Measurements from ENCODE around the gene LRP1B. TPM values are rescaled to one million over a fixed set of nuclear protein-coding genes. Genes with fewer than 3 reads are reported as not detected.

LRP1B gene
- total RNA-seq, 1 donor from 2014 or later: 1.7 TPM

DNA sequence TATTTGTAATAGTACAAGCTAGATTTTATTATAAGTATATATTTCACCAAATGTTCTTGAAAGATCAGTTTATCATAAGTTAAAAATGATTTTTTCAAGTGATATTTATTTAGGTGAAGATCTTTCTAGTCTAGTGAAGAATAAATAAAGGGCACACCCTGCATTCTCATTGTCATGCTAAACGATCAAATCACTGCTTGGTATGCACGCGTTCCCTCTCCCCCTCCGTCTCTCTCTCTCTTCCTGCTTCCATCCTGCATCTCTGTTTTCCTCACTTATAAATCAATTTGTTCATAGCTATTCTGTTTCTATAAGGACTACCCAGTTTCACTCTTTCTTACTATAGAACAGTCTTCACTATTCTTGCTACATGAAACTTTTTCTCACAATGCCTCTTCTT is 1067.4 kb downstream of the LRP1B start:
- no peaks in the 10 kb centered on the region for H3K27me3 Mint-ChIP-seq (ENCODE audit: low read depth)
- TF ChIP-seq, protein P1, sequence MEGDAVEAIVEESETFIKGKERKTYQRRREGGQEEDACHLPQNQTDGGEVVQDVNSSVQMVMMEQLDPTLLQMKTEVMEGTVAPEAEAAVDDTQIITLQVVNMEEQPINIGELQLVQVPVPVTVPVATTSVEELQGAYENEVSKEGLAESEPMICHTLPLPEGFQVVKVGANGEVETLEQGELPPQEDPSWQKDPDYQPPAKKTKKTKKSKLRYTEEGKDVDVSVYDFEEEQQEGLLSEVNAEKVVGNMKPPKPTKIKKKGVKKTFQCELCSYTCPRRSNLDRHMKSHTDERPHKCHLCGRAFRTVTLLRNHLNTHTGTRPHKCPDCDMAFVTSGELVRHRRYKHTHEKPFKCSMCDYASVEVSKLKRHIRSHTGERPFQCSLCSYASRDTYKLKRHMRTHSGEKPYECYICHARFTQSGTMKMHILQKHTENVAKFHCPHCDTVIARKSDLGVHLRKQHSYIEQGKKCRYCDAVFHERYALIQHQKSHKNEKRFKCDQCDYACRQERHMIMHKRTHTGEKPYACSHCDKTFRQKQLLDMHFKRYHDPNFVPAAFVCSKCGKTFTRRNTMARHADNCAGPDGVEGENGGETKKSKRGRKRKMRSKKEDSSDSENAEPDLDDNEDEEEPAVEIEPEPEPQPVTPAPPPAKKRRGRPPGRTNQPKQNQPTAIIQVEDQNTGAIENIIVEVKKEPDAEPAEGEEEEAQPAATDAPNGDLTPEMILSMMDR (IDR thresholded peaks at IDR 0.05; ENCODE audit: unreplicated experiment): no peak
- H3K36me3 Mint-ChIP-seq: no peaks in the 10 kb centered on the region
- no peak overlapping the region for H3K4me3 Mint-ChIP-seq
- peaks cover 7% of the 10 kb centered on the region for H3K4me1 Mint-ChIP-seq
- no peak for DNase-seq (ENCODE audit: low spot score in 2 of 2, unreplicated experiment in 2 of 2)
- H3K9me3 Mint-ChIP-seq: no peaks in the 10 kb centered on the region
- H3K27ac Mint-ChIP-seq: no peak overlapping the region

DNA sequence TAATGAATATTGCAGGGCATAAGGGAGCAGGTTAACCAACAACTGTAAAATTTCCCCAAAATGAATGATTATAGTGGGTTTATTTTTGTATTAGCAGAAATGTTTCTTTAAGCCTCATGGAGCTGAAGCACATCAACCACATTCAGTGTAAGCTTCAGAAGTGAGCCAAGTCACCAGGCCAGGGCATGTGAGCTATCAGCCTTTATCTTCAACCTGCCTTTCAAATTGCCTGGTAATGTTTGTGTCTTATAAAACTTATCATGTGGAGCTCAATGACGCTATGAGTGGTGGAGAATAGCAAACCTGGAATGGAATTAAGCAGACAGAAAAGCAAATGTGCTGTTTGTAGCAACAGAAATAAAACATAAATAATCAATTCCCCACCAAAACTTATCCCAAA is 1068.4 kb downstream of the LRP1B start:
- Mint-ChIP-seq H3K36me3 (no peaks in the 10 kb centered on the region), H3K9me3 (no peaks in the 10 kb centered on the region), H3K27ac (no peak overlapping the region), H3K27me3 (ENCODE audit: low read depth) (no peaks in the 10 kb centered on the region), H3K4me3 (no peak overlapping the region), H3K4me1 (peaks cover 7% of the 10 kb centered on the region)
- DNase-seq (ENCODE audit: low spot score in 2 of 2, unreplicated experiment in 2 of 2): no peak
- TF ChIP-seq, protein P1 (IDR thresholded peaks at IDR 0.05; ENCODE audit: unreplicated experiment): no peak

DNA sequence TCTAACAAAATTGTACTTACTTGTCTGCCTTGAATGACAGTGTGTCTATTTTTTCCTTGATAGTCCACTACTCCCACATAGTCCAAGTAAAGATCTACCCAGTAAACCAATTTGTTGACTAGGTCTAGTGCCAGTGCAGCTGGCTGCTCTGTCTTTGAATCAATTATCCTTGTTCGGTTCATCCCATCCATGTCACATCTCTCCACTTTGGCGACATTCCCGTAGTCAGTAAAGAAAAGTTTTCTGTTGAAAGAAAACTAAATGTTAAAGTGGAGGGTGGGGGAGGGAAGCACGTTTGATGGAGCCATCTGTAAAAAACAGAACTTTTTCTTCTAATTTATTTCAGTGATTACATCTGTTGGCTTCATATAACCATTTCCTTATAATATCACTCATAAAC is 1068.8 kb downstream of the LRP1B start:
- H3K4me1 Mint-ChIP-seq: peaks cover 7% of the 10 kb centered on the region
- no peak overlapping the region for H3K4me3 Mint-ChIP-seq
- no peaks in the 10 kb centered on the region for H3K27me3 Mint-ChIP-seq (ENCODE audit: low read depth)
- TF ChIP-seq, protein P1 (IDR thresholded peaks at IDR 0.05; ENCODE audit: unreplicated experiment): no peak
- no peaks in the 10 kb centered on the region for H3K36me3 Mint-ChIP-seq
- DNase-seq (ENCODE audit: low spot score in 2 of 2, unreplicated experiment in 2 of 2): no peak
- H3K27ac Mint-ChIP-seq: no peak overlapping the region
- no peaks in the 10 kb centered on the region for H3K9me3 Mint-ChIP-seq

DNA sequence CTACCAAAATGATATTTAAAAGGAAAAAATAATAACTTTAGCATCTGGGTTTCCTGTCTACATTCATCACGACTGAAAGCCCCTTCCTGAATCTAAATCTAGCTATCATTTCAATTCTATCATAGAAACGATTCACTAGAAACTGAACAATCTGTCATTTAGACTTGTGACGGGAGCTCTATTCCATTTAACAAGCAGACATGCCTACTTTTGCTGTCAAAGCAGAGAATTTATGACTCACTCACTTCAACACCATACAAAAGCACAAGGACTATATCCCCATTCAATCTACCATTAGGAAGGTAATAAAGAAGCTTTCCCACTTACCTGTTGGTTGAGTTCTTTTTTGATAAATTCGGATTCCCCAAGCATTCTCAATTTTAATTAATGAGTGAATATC is 1072.3 kb downstream of the LRP1B start:
- TF ChIP-seq, protein P1 (IDR thresholded peaks at IDR 0.05; ENCODE audit: unreplicated experiment): no peak
- Mint-ChIP-seq H3K36me3 (no peaks in the 10 kb centered on the region), H3K27ac (no peak overlapping the region), H3K27me3 (ENCODE audit: low read depth) (no peaks in the 10 kb centered on the region), H3K4me3 (no peak overlapping the region), H3K4me1 (no peaks in the 10 kb centered on the region), H3K9me3 (no peaks in the 10 kb centered on the region)
- DNase-seq (ENCODE audit: low spot score in 2 of 2, unreplicated experiment in 2 of 2): no peak

DNA sequence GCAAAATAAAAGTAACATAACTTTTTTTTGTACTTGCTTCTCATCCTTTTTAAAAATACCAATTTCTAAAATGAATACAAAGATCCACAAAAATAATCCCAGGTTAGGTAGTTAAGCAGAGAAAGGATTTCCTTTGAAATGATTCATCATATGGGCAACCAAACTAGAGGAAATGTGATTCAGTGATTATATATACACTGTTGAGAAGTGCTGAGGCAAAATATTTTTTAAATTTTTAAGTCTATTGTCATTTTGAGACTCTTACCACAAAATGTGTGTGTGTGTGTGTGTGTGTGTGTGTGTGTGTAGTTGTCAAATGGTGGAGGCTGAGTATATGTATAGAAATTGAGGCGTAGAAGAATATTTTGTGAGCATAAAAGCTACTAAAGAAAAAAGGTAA is 1075.3 kb downstream of the LRP1B start:
- no peaks in the 10 kb centered on the region for H3K27me3 Mint-ChIP-seq (ENCODE audit: low read depth)
- H3K9me3 Mint-ChIP-seq: peaks cover 5% of the 10 kb centered on the region
- no peaks in the 10 kb centered on the region for H3K36me3 Mint-ChIP-seq
- no peak overlapping the region for H3K27ac Mint-ChIP-seq
- TF ChIP-seq, protein P1 (IDR thresholded peaks at IDR 0.05; ENCODE audit: unreplicated experiment): no peak
- no peaks in the 10 kb centered on the region for H3K4me1 Mint-ChIP-seq
- H3K4me3 Mint-ChIP-seq: no peak overlapping the region
- DNase-seq (ENCODE audit: low spot score in 2 of 2, unreplicated experiment in 2 of 2): no peak

DNA sequence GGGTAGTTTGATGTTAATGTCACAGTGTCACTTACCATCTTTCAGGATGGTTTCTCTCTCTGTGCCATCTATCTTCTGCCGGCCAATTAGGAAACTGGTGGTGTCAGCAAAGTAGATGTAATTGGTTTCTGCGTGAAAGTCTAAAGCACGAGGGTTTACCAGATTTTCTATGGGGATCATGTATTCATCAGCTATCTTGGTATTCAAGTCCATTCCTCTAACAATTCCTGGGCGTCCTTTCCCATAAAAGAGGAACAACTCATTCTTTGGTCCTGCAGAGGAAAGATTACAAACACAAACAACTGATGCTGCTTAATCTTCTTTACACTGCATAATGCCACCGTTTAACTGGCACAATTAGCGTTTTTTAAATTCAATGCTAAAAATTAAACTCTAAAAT is 1081.9 kb downstream of the LRP1B start:
- Mint-ChIP-seq H3K4me3 (no peak overlapping the region), H3K36me3 (no peaks in the 10 kb centered on the region), H3K4me1 (no peaks in the 10 kb centered on the region), H3K27me3 (ENCODE audit: low read depth) (no peaks in the 10 kb centered on the region), H3K9me3 (peaks cover 5% of the 10 kb centered on the region), H3K27ac (no peak overlapping the region)
- no peak for DNase-seq (ENCODE audit: low spot score in 2 of 2, unreplicated experiment in 2 of 2)
- TF ChIP-seq, protein P1 (IDR thresholded peaks at IDR 0.05; ENCODE audit: unreplicated experiment): no peak
